ENCODE results near the gene GAPT.

GAPT gene

GRCh38 chr5:58460002-58460731, 31.1 kb upstream of the GAPT start, which contains the start of gene PLK2:
PLK2 (minus strand) TSS chr5:58460086; CDS start chr5:58459959, 127 bp downstream.
- DNase-seq (ENCODE audit: extremely low spot score): peak; percentile 77
- CTCF ChIA-PET: interaction anchor here (0.6 to 3.6 kb wide), 8 partner anchors 43 to 1162 kb away, joined by 3 to 40 read pairs (median 4); no protein-coding TSS in a partner anchor
- TF ChIP-seq FOXA1 (IDR thresholded peaks at IDR 0.05) (no peak), FOXM1 (IDR thresholded peaks at IDR 0.05; ENCODE audit: borderline replicate concordance) (no peak), L3MBTL2 (conservative IDR thresholded peaks at IDR 0.05) (peak; percentile 89), ZNF384 (IDR thresholded peaks at IDR 0.05) (no peak), SP1 (IDR thresholded peaks at IDR 0.05) (no peak), BHLHE40 (IDR thresholded peaks at IDR 0.05; ENCODE audit: borderline replicate concordance) (no peak), FOXK2 (IDR thresholded peaks at IDR 0.05) (no peak), CTBP1 (IDR thresholded peaks at IDR 0.05; ENCODE audit: borderline replicate concordance) (no peak), SUZ12 (IDR thresholded peaks at IDR 0.05) (no peak), HDGF (IDR thresholded peaks at IDR 0.05; ENCODE audit: borderline replicate concordance) (no peak), LEF1 (IDR thresholded peaks at IDR 0.05; ENCODE audit: borderline replicate concordance) (no peak), NFRKB (IDR thresholded peaks at IDR 0.05) (no peak), TARDBP (IDR thresholded peaks at IDR 0.05) (0 out of 2 replicates have a peak, but pooled peaks have one; percentile 28), ELF4 (IDR thresholded peaks at IDR 0.05) (no peak), PKNOX1 (IDR thresholded peaks at IDR 0.05) (no peak), ARNT (IDR thresholded peaks at IDR 0.05) (no peak)
- POLR2A ChIA-PET: interaction anchor here (0.6 to 2.9 kb wide), 9 partner anchors 49 to 966 kb away, joined by 3 to 8 read pairs (median 4); no protein-coding TSS in a partner anchor

- POLR2A ChIA-PET: interaction anchor here (0.6 to 2.9 kb wide), 8 partner anchors 134 to 966 kb away, joined by 3 to 8 read pairs (median 4); no protein-coding TSS in a partner anchor
- peak; percentile 79 for DNase-seq (ENCODE audit: extremely low spot score)
- CTCF ChIA-PET: interaction anchor here (0.5 to 3.6 kb wide), 9 partner anchors 29 to 1163 kb away, joined by 3 to 40 read pairs (median 3); no protein-coding TSS in a partner anchor
- no peak for TF ChIP-seq SP1 (IDR thresholded peaks at IDR 0.05)
- TF ChIP-seq FOXA1 (IDR thresholded peaks at IDR 0.05): no peak
- TF ChIP-seq FOXK2 (IDR thresholded peaks at IDR 0.05): no peak
These were observed 30.4 kb upstream of the GAPT start for GRCh38 chr5:58460732-58461286.

- no peak for DNase-seq (ENCODE audit: extremely low spot score)
- no peak for TF ChIP-seq CTBP1 (IDR thresholded peaks at IDR 0.05; ENCODE audit: borderline replicate concordance)
- no peak for TF ChIP-seq TARDBP (IDR thresholded peaks at IDR 0.05)
- TF ChIP-seq SUZ12 (IDR thresholded peaks at IDR 0.05): no peak
- no peak for TF ChIP-seq PKNOX1 (IDR thresholded peaks at IDR 0.05)
- no peak for TF ChIP-seq HDGF (IDR thresholded peaks at IDR 0.05; ENCODE audit: borderline replicate concordance)
- CTCF ChIA-PET: interaction anchor here (1.6 kb wide), 1 partner anchor 812 kb away, joined by 6 read pairs; no protein-coding TSS in a partner anchor
- POLR2A ChIA-PET: no interaction called here
These were observed 29.1 kb upstream of the GAPT start for GRCh38 chr5:58462154-58462553.

- ChIA-PET CTCF (interaction anchor here (0.7 to 1.6 kb wide), 4 partner anchors 128 to 1051 kb away, joined by 3 to 6 read pairs (median 3); no protein-coding TSS in a partner anchor), POLR2A (no interaction called here)
- peak; percentile 38; the same call in 1 of the 2 replicates for TF ChIP-seq PKNOX1 (IDR thresholded peaks at IDR 0.05)
- TF ChIP-seq LEF1 (IDR thresholded peaks at IDR 0.05; ENCODE audit: borderline replicate concordance): no peak
- DNase-seq (ENCODE audit: extremely low spot score): peak; percentile 14
These were observed 28.5 kb upstream of the GAPT start for GRCh38 chr5:58462623-58463230.

- TF ChIP-seq ELF4 (IDR thresholded peaks at IDR 0.05) (no peak), L3MBTL2 (conservative IDR thresholded peaks at IDR 0.05) (0 out of 2 replicates have a peak, but pooled peaks have one; percentile 39)
- no peak for DNase-seq (ENCODE audit: extremely low spot score)
- CTCF ChIA-PET: no interaction called here
These were observed 24.3 kb upstream of the GAPT start for GRCh38 chr5:58466939-58467338.

GRCh38 chr5:58469896-58470295, 21.3 kb upstream of the GAPT start:
- CTCF ChIA-PET: no interaction called here
- no peak for TF ChIP-seq FOXM1 (IDR thresholded peaks at IDR 0.05; ENCODE audit: borderline replicate concordance)
- no peak for TF ChIP-seq SUZ12 (IDR thresholded peaks at IDR 0.05)
- no peak for DNase-seq (ENCODE audit: extremely low spot score)
- POLR2A ChIA-PET: no interaction called here

More at GRCh38 chr5:58466939-58467338, 24.3 kb upstream of the GAPT start:
- POLR2A ChIA-PET: no interaction called here

- POLR2A ChIA-PET: no interaction called here
- no peak for DNase-seq (ENCODE audit: extremely low spot score)
- CTCF ChIA-PET: no interaction called here
- no peak for TF ChIP-seq FOXM1 (IDR thresholded peaks at IDR 0.05; ENCODE audit: borderline replicate concordance)
- TF ChIP-seq ELF4 (IDR thresholded peaks at IDR 0.05): no peak
- no peak for TF ChIP-seq PKNOX1 (IDR thresholded peaks at IDR 0.05)
- TF ChIP-seq TARDBP (IDR thresholded peaks at IDR 0.05): no peak
- TF ChIP-seq SP1 (IDR thresholded peaks at IDR 0.05): no peak
- TF ChIP-seq SUZ12 (IDR thresholded peaks at IDR 0.05): no peak
- no peak for TF ChIP-seq ARNT (IDR thresholded peaks at IDR 0.05)
- TF ChIP-seq HDGF (IDR thresholded peaks at IDR 0.05; ENCODE audit: borderline replicate concordance): no peak
- no peak for TF ChIP-seq BHLHE40 (IDR thresholded peaks at IDR 0.05; ENCODE audit: borderline replicate concordance)
- TF ChIP-seq FOXK2 (IDR thresholded peaks at IDR 0.05): no peak
These were observed 15.8 kb upstream of the GAPT start for GRCh38 chr5:58475404-58475803.
